Endothelial cell of umbilical vein (primary cell): Measurements from ENCODE around the gene SSUH2.

Experiments
- EZH2 ChIP-seq: IDR thresholded peaks from 2 replicates; pipeline ENCODE4 v1.6.1; 2012; ENCODE audit warnings: borderline replicate concordance, low read depth, mild to moderate bottlenecking, moderate library complexity, low read length, inconsistent platforms; ENCODE audit not compliant: severe bottlenecking
- POLR2A ChIP-seq: IDR thresholded peaks from 2 replicates; pipeline ENCODE4 v1.6.1; 2012; ENCODE audit warnings: low read depth, mild to moderate bottlenecking, control low read depth, low read length
- POLR2AphosphoS5 ChIP-seq: IDR thresholded peaks from 2 replicates; pipeline ENCODE4 v1.6.1; 2012; ENCODE audit warnings: low read depth, mild to moderate bottlenecking, control low read depth, low read length, moderate library complexity; ENCODE audit not compliant: insufficient read depth
- TF ChIP-seq, protein P1 (sequence below), 2 donors: IDR thresholded peaks; 1 replicate in 1 of 2; 2 replicates in 1 of 2; pipeline ENCODE4 v1.5.1; 2011; ENCODE audit warnings: low read length in 2 of 2, mild to moderate bottlenecking in 2 of 2, moderate library complexity in 2 of 2, control low read depth in 1 of 2, inconsistent platforms in 1 of 2, low read depth in 1 of 2; ENCODE audit not compliant: insufficient read depth in 1 of 2; ENCODE audit errors: extremely low read depth in 1 of 2
- TF ChIP-seq, protein P2 (sequence below): IDR thresholded peaks from 2 replicates; pipeline ENCODE4 v1.6.1; 2011; ENCODE audit not compliant: insufficient read depth, insufficient read length

DNA sequence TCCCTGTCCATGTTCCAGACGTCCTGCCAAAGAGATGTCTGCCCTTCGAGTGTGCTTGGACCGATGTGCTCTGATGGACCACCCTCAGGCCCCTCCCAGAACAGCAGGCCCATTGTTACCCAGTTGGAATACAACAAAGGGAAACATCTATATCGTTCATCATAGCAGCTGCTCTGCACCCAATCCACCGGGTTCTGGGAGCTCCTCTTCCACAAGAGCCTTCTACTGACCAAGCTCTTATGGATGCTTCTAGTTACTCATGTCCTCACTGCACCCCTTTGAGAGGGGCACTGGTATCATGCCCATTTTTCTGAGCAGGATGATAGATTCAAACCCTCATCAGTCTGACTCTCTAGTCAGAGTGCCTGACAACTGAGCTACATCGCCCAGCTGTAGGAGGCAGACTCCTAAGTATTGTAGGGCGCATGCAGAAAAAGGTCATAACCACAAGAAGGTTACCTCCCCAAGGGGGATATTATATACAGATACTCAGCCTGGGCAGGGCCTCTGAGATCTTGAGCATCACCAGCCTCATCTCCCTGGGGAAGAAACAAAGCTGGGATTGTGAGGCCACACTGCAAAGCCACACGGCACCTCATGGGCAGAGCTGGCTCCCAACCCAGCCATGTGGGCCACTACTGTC is at the start of gene SSUH2:
- TF ChIP-seq POLR2AphosphoS5 = no peak
- TF ChIP-seq, protein P1, sequence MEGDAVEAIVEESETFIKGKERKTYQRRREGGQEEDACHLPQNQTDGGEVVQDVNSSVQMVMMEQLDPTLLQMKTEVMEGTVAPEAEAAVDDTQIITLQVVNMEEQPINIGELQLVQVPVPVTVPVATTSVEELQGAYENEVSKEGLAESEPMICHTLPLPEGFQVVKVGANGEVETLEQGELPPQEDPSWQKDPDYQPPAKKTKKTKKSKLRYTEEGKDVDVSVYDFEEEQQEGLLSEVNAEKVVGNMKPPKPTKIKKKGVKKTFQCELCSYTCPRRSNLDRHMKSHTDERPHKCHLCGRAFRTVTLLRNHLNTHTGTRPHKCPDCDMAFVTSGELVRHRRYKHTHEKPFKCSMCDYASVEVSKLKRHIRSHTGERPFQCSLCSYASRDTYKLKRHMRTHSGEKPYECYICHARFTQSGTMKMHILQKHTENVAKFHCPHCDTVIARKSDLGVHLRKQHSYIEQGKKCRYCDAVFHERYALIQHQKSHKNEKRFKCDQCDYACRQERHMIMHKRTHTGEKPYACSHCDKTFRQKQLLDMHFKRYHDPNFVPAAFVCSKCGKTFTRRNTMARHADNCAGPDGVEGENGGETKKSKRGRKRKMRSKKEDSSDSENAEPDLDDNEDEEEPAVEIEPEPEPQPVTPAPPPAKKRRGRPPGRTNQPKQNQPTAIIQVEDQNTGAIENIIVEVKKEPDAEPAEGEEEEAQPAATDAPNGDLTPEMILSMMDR (IDR thresholded peaks at IDR 0.05; ENCODE audit: extremely low read depth in 1 of 2, insufficient read depth in 1 of 2, low read depth in 1 of 2, low read length in 2 of 2) = no peak
- no peak for TF ChIP-seq POLR2A
- no peak for TF ChIP-seq EZH2
- TF ChIP-seq, protein P2, sequence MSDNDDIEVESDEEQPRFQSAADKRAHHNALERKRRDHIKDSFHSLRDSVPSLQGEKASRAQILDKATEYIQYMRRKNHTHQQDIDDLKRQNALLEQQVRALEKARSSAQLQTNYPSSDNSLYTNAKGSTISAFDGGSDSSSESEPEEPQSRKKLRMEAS = no peak
